ENCODE measurements around the gene SIM2.

SIM2 gene

GRCh38 chr21:36776981-36777617 lies 78.2 kb downstream of the SIM2 start:
- no peaks in the 10 kb centered on the region for H3K79me2 ChIP-seq (ENCODE audit: control insufficient read depth, low read length)
- H3K9me3 ChIP-seq (ENCODE audit: control insufficient read depth, insufficient read depth, low read length), result no peaks in the 10 kb centered on the region
- no peaks in the 10 kb centered on the region for H3F3A ChIP-seq (ENCODE audit: control insufficient read depth, insufficient read depth)
- H3K27me3 ChIP-seq (ENCODE audit: control insufficient read depth, low read length), result no peaks in the 10 kb centered on the region
- no peak overlapping the region for H3K27ac ChIP-seq (ENCODE audit: low read depth, low read length)
- no peaks in the 10 kb centered on the region for H3K4me1 ChIP-seq (ENCODE audit: control insufficient read depth, low read length)
- no peaks in the 10 kb centered on the region for H3K9me2 ChIP-seq (replicated peaks; ENCODE audit: control insufficient read depth, low read length)
- H3K4me2 ChIP-seq (ENCODE audit: low read length), result no peak overlapping the region
- no peak for TF ChIP-seq EZH2phosphoT487 (IDR thresholded peaks at IDR 0.05; ENCODE audit: borderline replicate concordance, low read length)
- TF ChIP-seq CTCF (IDR thresholded peaks at IDR 0.05; ENCODE audit: low read depth, low read length, poor library complexity, severe bottlenecking), result no peak
- no peak overlapping the region for H3K4me3 ChIP-seq (ENCODE audit: low read length)
- no peaks in the 10 kb centered on the region for H4K20me1 ChIP-seq (ENCODE audit: control insufficient read depth, insufficient read depth, low read depth, low read length)
- no peaks in the 10 kb centered on the region for H3K36me3 ChIP-seq (ENCODE audit: control insufficient read depth, low read length)

GRCh38 chr21:36780861-36781260 lies 81.9 kb downstream of the SIM2 start:
- no peaks in the 10 kb centered on the region for H3K79me2 ChIP-seq (ENCODE audit: control insufficient read depth, low read length)
- no peaks in the 10 kb centered on the region for H3K4me1 ChIP-seq (ENCODE audit: control insufficient read depth, low read length)
- H3K9me3 ChIP-seq (ENCODE audit: control insufficient read depth, insufficient read depth, low read length), result no peaks in the 10 kb centered on the region
- H3F3A ChIP-seq (ENCODE audit: control insufficient read depth, insufficient read depth), result no peaks in the 10 kb centered on the region
- H4K20me1 ChIP-seq (ENCODE audit: control insufficient read depth, insufficient read depth, low read depth, low read length), result no peaks in the 10 kb centered on the region
- H3K36me3 ChIP-seq (ENCODE audit: control insufficient read depth, low read length), result no peaks in the 10 kb centered on the region
- no peak overlapping the region for H3K4me2 ChIP-seq (ENCODE audit: low read length)
- no peak for TF ChIP-seq EZH2phosphoT487 (IDR thresholded peaks at IDR 0.05; ENCODE audit: borderline replicate concordance, low read length)
- no peak for TF ChIP-seq CTCF (IDR thresholded peaks at IDR 0.05; ENCODE audit: low read depth, low read length, poor library complexity, severe bottlenecking)
- H3K27ac ChIP-seq (ENCODE audit: low read depth, low read length), result no peak overlapping the region
- no peaks in the 10 kb centered on the region for H3K27me3 ChIP-seq (ENCODE audit: control insufficient read depth, low read length)
- H3K4me3 ChIP-seq (ENCODE audit: low read length), result no peak overlapping the region
- no peaks in the 10 kb centered on the region for H3K9me2 ChIP-seq (replicated peaks; ENCODE audit: control insufficient read depth, low read length)

GRCh38 chr21:36783612-36784374 lies 84.9 kb downstream of the SIM2 start:
- Histone ChIP-seq H3K9me2 (replicated peaks; ENCODE audit: control insufficient read depth, low read length) (no peaks in the 10 kb centered on the region), H3K79me2 (ENCODE audit: control insufficient read depth, low read length) (no peaks in the 10 kb centered on the region), H3K36me3 (ENCODE audit: control insufficient read depth, low read length) (no peaks in the 10 kb centered on the region), H3K4me1 (ENCODE audit: control insufficient read depth, low read length) (no peaks in the 10 kb centered on the region), H3K9me3 (ENCODE audit: control insufficient read depth, insufficient read depth, low read length) (no peaks in the 10 kb centered on the region), H3K27ac (ENCODE audit: low read depth, low read length) (no peak overlapping the region), H4K20me1 (ENCODE audit: control insufficient read depth, insufficient read depth, low read depth, low read length) (no peaks in the 10 kb centered on the region), H3K27me3 (ENCODE audit: control insufficient read depth, low read length) (no peaks in the 10 kb centered on the region), H3F3A (ENCODE audit: control insufficient read depth, insufficient read depth) (no peaks in the 10 kb centered on the region), H3K4me3 (ENCODE audit: low read length) (no peak overlapping the region), H3K4me2 (ENCODE audit: low read length) (no peak overlapping the region)
- no peak for TF ChIP-seq EZH2phosphoT487 (IDR thresholded peaks at IDR 0.05; ENCODE audit: borderline replicate concordance, low read length)
- no peak for TF ChIP-seq CTCF (IDR thresholded peaks at IDR 0.05; ENCODE audit: low read depth, low read length, poor library complexity, severe bottlenecking)

Measured in DOHH2 (cell line).